GM21619 (cell line): ENCODE results near the gene RNF223.
"Not testable (repeated sequence)": the region's sequence is repeated elsewhere in the genome, so short reads cannot be mapped to it uniquely, and the experiment has no call there.

ENCODE experiments used
- ATAC-seq: cut with Tn5 transposase; IDR thresholded peaks from one replicate; pipeline ENCODE4 v1.9.1; 2021; ENCODE audit not compliant: unreplicated experiment

RNF223 gene

DNA sequence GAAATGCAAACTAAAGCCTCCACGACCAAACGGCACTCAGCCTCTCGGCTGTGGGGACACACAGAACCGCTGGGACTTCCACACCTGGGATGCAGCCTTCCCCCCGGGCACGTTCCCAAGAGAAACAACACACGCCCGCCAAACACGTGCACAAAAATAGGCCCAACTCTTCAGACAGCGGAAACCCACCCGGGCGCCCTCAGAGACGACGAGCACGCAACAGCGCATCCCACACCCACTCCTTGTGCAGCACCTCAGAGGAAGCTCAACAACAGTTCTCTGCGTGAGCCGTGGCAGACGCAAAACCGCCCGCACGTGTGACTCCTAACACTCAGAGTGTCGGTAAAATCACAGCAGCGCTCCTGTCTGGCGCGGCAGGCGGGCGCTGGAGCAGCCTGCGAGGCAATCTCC is 36.5 kb upstream of the RNF223 start:
- ATAC-seq, result no peak

DNA sequence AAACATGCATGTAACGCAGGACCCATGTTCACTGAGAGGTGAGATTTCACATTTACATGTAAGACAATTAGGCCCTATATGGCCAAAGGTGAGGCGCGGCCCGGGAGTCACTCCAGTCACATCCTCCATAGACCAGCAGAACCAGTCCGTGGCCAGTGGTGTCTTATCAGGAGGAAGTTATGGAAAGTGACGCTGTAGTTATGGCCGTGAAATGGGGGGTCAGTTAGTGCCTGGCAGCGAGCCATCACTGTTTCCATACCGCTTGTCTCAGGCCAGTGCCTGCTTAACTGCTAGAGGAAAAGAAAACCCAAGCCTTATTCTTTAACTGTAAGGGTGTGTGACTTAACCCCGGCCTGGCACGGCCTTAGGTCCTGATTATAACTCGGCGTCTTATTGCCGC is 35.6 kb upstream of the RNF223 start:
- no peak for ATAC-seq

DNA sequence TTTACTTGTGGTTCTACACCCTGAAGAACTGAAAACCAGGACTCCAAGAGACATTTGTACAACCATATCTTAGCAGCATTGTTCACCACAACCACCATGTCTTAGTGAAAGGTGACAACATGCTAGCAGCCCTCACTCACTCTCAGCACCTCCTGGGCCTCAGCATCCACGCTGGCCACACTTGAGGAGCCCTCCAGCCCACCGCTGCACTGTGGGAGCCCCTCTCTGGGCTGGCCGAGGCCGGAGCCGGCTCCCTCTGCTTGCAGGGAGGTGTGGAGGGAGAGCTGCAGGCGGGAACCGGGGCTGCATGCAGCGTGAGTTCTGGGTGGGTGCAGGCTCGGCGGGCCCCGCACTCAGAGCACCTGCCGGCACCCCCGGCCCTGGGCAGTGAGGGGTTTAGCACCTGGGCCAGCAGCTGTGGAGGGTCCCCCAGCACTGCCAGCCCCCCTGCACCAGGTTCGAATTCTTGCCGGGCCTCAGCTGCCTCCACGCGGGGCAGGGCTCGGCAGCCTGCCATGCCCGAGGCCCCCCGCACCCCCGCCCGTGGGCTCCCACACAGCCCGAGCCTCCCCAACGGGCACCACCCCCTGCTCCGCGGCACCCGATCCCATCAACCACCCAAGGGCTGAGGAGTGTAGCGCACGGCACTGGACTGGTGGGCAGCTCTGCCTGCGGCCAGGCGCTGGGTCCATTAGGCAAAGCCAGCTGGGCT is 32.6 kb upstream of the RNF223 start:
- ATAC-seq, result no peak

DNA sequence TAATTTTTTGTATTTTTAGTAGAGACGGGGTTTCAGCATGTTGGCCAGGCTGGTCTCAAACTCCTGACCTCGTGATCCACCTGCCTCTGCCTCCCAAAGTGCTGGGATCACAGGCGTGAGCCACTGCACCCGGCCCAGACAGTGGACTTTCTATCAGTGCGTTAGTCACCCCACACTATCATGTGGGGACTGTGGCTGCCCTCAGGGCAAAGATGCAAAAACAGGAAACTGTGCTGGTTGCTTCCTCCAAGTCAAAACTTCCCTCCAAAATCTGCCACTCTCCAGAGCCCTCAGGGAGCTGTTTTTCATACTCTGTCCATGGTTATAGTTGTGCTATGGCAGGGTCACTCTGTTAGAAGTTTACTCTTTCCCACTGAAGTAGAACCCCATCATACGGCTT is 30.0 kb upstream of the RNF223 start:
- ATAC-seq, result not testable (repeated sequence)

DNA sequence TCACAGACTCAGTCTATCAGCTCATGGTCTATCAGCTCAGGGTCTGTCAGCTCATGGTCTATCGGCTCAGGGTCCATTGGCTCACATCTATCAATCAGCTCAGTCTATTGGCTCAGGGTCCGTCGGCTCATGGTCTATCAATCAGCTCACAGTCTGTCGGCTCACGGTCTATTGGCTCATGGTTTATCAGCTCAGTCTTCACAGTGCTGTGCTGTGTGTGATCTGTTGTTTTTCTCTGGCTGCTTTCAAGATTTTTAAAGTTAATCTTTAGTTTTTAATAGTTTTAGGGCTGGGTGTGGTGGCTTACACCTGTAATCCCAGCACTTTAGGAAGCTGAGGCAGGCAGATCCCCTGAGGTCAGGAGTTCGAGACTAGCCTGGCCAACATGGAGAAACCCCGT is 27.4 kb upstream of the RNF223 start:
- no peak for ATAC-seq

DNA sequence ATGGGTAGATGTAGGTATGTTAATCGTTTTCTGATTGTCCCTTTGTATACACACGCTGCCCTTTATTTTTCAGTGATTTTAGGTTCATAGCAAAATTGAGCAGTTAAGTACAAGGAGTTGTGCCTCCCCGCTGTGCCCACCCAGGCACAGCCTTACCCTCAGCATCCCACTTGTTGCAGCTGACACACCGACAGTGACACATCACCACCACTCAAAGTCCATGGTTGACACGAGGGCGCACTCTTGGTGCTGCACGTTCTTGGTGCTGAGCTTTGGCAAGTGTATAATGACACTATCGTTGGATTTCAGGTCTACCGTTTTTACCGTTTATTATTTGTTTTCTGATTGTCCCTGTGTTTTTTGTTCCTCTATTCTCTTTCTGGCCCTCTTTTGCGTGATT is 26.2 kb upstream of the RNF223 start:
- ATAC-seq, result no peak

DNA sequence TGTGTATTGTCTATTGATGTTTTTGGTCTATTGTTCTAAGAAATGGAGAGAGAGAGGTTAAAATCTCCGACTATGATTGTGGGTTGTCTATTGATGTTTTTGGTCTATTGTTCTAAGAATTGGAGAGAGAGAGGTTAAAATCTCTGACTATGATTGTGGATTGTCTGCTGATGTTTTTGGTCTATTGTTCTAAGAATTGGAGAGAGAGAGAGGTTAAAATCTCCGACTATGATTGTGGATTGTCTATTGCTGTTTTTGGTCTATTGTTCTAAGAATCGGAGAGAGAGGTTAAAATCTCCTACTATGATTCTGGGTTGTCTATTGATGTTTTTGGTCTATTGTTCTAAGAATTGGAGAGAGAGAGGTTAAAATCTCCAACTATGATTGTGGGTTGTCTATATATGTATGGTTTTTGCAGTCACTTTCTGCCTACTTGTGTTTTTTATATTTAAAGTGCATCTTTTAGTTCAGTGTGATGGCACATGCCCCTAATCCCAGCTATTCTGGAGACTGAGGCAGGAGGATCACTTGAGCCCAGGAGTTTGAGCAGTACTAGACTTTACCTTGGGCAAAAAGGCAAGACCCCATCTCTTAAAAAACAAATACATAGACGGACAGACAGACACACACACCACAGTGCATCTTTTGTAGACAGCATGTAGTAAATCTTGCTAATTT is 25.5 kb upstream of the RNF223 start:
- no peak for ATAC-seq

DNA sequence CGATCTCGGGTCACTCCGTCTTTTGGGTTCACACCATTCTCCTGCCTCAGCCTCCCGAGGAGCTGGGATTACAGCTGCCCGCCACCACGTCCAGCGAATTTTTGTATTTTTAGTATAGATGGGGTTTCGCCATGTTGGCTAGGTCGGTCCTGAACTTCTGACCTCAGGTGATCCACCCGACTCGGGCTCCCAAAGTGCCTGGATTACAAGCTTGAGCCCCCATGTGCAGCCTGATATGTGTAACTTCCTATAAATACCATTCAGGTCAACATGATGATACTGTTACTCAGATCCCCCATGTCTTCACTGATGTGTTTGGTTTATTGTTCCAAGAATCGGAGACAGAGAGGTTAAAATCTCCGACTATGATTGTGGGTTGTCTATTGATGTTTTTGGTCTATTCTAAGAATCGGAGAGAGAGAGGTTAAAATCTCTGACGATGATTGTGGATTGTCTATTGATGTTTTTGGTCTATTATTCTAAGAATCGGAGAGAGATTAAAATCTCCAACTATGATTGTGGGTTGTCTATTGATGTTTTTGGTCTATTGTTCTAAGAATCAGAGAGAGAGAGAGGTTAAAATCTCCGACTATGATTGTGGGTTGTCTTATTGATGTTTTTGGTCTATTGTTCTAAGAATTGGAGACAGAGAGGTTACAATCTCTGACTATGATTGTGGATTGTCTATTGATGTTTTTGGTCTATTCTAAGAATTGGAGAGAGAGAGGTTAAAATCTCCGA is 24.7 kb upstream of the RNF223 start:
- no peak for ATAC-seq

DNA sequence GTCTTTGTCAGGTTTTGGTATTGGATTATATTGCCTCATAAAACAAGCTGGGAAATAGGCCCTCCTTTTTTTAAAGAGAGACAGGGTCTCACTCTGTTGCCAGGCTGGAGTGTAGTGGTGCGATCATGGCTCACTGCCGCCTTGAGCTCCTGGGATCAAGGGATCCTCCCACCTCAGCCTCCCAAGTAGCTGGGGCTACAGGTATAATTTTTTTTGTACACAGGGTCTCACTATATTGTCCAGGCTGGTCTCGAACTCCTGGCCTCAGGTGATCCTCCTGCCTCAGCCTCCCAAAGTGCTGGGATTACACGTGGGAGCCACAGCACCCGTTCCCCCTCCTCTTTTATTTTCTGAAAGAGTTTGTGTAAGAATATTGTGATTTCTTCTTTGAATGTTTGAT is 22.0 kb upstream of the RNF223 start:
- not testable (repeated sequence) for ATAC-seq

DNA sequence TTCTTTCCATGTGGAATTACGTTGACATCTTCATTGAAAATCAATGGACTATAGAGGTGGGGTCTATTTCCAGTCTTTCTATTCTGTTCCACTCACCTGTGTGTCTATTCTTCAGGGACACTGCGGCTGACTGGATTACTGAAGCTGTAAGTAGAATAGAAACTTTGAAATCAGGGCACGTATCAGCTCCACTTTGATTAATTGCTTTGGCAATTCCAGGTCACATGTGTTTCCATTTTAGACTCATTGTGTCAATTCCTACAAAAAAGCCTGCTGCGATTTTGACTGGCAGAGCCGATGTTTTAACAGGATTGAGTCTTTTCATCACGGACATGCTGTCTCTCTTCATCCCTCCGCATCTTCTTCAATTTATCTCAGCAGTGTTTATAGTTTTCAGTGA is 20.9 kb upstream of the RNF223 start:
- ATAC-seq, result no peak

DNA sequence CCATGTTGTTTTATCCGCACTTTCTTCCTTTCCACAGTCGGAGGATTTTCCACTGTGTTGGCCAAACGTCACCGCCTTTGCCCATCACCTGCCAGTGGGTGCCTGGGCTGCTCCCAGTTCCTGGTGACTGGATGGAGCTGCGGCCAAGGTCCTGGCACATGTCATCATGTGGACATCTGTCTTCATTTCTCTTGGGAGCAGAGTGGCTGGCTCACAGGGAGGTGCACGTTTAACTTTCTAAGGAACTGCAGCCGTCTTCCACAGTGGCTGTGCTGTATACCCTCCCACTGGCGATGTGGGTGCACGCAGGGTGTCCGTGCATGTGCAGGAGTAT is 19.5 kb upstream of the RNF223 start:
- no peak for ATAC-seq

DNA sequence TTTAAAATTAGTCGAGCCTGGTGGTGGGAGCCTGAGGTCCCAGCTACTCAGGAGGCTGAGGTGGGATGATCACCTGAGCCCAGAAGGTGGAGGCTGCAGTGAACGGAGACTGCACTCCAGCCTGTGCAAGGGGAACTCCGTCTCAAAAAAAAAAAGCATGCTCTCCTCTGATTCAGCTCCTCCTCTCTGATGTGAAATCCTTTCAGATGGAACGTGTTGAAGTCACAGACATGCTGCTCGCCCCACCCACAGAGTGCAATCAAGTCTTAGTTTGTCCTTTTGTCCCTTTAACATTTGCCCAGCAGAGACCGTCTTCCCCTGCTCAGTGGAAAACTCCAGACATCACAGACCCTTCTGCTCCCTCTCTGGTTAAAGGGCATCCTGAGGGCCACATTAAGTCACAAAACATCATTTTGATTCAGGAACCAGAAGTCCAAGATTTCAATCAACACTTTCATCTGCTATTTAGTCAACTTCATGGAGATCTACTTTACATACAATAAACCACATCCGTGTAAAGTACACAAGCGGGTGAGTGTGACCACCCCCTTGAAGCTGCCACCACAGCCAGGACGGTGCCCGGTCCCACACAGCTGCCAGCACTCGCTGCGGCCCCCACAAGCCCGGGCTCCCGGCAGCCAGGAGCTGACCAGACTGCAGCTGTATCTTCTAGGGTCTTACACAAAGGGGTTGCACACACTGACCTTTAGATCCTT is 18.9 kb upstream of the RNF223 start:
- ATAC-seq, result no peak

DNA sequence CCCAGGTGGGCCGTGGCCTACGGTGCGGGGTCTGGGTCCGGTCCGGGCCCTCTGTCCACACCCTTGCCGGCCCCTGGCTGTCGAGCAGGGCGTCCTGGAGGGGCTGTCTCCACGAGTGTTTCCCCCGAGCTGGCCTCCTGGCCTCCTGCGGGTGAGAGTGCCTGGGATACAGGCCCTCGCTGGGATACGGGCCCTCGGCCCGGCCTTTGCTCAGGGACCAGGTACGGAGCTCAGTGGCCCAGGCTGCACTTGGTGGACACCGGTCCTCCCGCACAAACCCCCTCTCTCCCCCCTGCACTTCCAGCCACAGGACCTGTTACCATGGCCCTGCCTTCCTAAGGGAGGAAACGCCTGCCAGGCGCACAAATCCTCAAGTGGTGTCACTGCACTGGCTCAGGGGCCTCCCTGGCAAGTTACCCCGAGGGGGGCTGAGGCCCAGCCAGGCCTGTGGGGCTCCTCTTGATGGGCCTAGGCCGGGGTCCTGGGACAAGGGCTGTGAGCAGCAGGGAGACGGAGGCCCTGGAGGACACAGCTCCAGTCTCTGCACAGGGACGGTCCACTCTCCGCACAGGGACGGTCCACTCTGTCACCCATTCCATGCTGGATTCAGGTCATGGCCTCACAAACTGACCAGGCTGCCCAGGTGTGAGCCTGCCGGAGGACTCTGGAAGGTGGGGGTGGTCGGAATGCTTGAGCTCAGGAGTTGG is 18.2 kb upstream of the RNF223 start:
- ATAC-seq, result no peak

DNA sequence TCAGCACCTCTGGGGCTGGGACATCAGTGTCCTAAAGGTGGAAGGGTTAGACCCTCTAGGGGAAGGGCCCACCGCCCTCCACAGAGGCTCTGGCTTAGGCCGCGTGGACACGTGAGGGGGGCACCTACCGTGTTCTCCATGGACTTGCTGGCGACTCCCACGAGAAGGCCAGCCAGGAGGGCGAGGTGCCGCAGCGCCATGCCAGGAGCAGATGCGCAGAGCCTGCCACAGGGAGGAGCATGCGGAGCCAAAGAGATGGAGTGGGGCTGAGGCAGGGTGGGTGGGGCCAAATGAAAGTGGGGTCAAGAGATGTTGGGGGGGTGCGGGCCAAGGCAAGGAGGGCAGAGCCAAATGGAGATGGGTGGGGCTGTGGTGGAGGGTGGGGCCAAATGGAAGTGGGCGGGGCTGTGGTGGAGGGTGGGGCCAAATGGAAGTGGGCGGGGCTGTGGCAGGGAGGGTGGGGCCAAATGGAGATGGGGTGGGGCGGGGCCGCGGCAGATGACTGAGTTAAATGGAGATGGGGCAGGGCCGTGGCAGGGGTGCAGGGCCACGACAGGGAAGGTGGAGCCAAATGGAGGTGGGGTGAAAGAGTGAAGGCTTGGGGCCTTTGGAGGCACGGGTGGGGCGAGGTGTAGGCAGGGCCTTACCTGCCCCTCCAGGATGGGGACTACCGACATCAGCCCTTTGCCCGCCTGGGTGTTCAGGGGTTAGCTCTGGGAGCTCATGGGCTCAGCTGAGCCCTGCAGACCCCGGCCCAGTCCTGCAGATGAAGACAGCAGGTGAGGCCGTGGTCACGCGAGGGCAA is 17.4 kb upstream of the RNF223 start:
- no peak for ATAC-seq

DNA sequence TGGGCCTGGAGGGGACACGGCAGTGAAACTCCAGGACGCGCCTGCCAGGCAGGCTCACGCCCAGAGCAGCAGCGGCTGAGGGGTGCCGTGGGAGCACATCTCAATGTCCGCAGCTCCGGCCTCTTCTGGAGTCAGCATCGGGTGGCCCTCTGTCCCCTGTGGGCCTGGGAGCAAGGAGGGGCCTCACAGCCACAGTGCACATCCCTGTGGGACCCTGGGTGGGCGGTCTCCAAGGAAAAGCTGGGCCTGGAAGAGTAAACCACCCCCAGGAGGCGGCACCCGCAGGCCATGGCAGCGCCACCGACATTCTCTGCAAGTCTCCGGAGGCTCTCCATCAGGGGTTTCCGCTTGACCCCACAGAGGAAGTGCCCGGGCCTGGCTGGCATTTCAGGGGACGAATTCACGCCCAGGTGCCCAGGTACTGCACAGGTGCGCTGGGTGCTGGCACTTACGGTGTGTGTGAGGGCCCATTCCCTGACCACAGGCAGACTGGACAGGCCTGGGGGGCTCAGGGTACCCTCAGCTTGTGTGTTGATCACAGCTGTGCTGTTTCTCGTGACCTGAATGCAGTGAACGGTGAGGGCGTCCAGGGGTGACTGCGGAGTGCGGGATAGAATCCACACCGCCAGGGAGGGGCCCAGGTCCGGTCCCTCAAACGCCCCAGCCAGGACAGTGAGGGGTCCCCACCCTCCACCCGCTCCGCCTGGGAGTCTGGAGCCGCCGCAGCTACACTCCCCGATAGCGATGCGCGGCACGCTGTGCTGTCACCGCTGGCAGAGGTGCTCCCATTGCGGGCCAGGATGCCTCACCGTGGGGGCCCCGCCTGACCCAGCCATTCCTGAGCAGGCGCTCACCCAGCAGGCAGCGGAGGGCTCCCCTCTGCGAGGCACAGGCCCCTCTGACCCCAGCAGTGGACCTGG is 16.6 kb upstream of the RNF223 start:
- no peak for ATAC-seq

DNA sequence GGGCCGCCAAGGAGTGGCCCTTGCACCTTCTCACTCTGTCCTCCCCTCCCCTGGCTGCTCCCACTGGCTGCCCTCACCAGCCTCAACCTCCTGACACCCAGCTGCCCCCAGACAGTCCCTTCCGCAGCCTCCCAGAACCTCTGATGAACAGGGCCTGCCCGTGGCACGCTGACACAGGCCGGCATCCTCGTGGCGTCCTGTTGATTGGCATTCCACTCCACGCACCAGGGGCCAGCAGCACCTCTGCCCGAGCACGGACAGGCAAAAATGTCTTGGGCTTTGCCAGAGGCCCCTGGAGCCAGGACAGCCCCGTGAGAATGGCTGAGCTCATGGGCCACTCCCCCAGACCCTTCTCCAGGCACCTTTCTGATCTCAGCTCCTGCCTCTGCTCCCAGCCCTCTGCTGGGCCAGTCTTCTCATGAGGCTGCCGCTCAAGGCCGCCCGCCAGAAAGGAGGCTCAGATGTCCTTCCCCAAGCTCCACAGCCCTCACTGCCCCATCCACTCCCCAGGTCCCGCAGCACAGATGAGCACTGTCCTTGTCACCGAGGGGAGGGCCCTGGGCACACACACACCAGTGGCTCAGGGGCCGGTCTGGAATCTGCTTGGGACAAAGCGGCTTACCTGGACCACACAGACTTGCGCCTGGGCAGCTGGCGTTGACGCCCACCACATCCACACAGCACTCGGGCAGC is 15.8 kb upstream of the RNF223 start:
- no peak for ATAC-seq

DNA sequence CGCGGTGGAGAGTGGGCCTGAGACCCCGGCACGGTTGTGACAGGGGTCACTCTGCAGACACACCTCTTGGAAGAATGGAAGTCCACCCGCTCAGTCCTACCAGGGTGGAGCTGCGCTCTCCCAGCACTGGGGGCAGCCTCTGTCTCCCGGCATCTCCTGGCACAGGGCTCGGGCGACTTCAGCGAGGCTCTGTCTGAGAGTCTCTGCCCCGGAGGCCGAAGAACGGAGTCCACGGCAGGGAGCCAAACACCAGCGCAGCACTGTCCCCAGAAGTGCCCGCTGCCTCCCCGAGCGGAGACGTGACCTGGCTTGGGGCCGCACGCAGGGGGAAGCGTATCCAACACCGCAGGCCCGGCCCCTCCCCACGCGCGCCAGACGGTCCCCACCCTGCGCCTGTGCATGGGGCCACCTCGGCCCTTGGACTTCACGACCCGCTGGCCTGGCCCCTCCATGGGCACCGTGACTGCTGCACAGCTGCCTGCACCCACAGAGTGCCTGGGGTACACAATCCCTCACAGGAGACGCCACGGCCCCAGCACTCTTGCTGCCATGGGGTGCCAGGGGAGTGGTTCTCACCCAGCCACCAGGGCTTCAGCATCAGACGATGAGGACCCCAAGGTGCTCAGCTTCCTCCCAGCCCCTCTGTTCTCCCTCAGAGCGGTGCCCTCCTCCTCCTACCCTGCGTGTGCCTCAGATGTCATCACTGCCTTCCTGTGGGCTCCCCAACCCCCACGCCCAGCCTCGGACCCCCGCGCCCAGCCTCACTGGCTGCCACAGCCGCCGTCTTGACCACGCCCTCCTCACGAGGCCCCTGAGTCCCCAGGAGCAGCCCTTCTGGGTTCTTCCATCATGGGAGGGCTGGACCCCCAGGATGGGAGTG is 14.9 kb upstream of the RNF223 start:
- no peak for ATAC-seq
